ENCODE data around the gene KPNA6. TPM values are rescaled to one million over a fixed set of nuclear protein-coding genes. Genes with fewer than 3 reads are reported as not detected.
A peak's percentile ranks its signal among the peaks of the same experiment; 100 is the strongest.

Gene KPNA6
- total and polyA plus RNA-seq, 8 donors = 30.6 to 73.2 (median 35.2) TPM

DNA sequence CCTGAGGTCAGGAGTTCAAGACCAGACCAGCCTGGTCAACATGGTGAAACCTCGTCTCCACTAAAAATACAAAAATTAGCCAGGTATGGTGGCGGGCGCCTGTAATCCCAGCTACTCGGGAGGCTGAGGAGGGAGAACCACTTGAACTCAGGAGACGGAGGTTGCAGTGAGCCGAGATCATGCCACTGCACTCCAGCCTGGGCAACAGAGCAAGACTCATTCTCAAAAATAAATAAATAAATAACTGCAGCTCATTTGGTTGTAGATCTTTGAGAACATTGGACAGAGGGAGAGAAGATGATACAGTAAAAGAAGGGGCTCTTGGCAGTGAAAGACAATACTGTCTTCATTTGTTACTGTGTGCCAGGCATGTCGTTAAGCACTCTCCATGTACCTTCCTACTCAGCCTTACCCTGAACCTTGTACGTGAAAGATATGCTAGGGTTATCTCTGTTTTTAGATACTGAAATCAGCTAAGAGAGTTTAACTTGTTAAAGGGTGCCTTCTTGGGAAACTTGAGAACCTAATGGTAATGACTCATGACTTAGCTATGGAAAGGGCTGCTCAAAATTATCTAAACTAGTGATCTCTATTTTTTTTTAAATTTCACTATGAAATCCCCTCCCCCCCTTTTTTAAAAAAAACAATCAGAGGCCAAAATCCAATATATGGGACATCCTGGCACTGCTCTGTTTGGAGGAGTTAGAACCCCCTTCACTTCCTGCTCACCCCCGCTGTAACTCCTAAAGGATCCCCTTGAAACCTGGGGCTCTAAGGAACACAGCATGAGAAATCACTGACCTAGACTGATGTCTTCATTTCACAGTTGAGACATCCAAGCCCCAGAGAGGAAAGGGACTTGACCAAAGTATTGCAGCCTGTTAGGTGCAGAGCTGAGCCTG lies 6.8 kb upstream of the KPNA6 start:
- DNase-seq (no peak), ATAC-seq (peak; percentile 31)
- H3K27me3 ChIP-seq = no peaks in the 10 kb centered on the region
- H3K4me3 ChIP-seq = no peak overlapping the region
- TF ChIP-seq, protein P1, sequence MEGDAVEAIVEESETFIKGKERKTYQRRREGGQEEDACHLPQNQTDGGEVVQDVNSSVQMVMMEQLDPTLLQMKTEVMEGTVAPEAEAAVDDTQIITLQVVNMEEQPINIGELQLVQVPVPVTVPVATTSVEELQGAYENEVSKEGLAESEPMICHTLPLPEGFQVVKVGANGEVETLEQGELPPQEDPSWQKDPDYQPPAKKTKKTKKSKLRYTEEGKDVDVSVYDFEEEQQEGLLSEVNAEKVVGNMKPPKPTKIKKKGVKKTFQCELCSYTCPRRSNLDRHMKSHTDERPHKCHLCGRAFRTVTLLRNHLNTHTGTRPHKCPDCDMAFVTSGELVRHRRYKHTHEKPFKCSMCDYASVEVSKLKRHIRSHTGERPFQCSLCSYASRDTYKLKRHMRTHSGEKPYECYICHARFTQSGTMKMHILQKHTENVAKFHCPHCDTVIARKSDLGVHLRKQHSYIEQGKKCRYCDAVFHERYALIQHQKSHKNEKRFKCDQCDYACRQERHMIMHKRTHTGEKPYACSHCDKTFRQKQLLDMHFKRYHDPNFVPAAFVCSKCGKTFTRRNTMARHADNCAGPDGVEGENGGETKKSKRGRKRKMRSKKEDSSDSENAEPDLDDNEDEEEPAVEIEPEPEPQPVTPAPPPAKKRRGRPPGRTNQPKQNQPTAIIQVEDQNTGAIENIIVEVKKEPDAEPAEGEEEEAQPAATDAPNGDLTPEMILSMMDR (IDR thresholded peaks at IDR 0.05) = no peak
- H3K36me3 ChIP-seq = peaks cover 0 to 56% of the 10 kb centered on the region in 2 donors
- H3K4me1 ChIP-seq = peaks cover 0 to 7% of the 10 kb centered on the region in 2 donors
- no peak overlapping the region for H3K27ac ChIP-seq
- intact Hi-C loops (cut with DNase I) = no loop called here
- no peaks in the 10 kb centered on the region for H3K9me3 ChIP-seq

DNA sequence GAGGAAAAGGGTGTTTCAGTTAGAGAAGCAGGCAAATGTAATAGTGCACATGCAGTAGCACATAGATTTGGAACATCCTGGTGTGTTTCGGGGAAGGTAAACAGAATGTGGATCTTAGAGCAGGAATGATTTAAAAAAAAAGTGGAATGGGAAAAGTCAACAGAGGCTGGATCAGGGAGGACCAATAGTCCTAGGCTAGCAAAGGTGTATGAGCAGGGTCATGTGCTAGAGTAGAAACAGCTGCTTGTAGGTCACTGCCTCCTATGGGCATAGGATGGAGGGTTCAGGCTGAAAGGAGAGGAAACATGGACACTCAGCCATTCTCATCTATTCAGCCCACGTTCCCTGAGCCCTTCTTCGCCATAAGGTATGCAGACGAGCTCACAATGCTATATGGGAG lies 3.7 kb upstream of the KPNA6 start:
- Histone ChIP-seq H3K4me3 (no peak overlapping the region), H3K27me3 (no peaks in the 10 kb centered on the region), H3K36me3 (peaks cover 0 to 25% of the 10 kb centered on the region in 2 donors), H3K4me1 (peaks cover 2 to 11% of the 10 kb centered on the region in 2 donors), H3K27ac (no peak overlapping the region), H3K9me3 (no peaks in the 10 kb centered on the region)
- ATAC-seq (no peak), DNase-seq (no peak)
- intact Hi-C loops (cut with DNase I) = no loop called here
- TF ChIP-seq, protein P1 (IDR thresholded peaks at IDR 0.05) = no peak

DNA sequence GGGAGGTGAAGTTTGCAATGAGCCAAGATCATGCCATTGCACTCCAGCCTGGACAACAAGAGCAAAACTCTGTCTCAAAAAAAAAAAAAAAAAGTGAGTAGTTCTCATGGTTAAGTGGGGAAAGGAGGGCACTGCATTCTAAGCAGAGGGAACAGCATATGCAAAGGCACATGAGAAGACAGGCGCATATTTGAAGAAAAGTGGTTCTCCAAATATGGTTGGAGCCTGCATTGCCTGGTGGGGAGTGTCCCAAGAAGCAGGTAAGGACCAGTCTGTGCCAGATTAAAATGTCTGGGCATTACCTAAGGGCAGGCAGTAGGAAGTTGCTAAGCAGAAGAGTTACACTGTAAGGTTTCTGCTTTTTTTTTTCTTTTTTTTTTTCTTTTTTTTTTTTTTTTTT lies 2.5 kb upstream of the KPNA6 start:
- Histone ChIP-seq H3K4me3 (no peak overlapping the region), H3K36me3 (peaks cover 0 to 13% of the 10 kb centered on the region in 2 donors), H3K27ac (no peak overlapping the region), H3K4me1 (peaks cover 13 to 23% of the 10 kb centered on the region in 2 donors), H3K9me3 (no peaks in the 10 kb centered on the region), H3K27me3 (no peaks in the 10 kb centered on the region)
- ATAC-seq (no peak), DNase-seq (no peak)
- intact Hi-C loops (cut with DNase I) = no loop called here
- TF ChIP-seq, protein P1 (IDR thresholded peaks at IDR 0.05) = no peak

DNA sequence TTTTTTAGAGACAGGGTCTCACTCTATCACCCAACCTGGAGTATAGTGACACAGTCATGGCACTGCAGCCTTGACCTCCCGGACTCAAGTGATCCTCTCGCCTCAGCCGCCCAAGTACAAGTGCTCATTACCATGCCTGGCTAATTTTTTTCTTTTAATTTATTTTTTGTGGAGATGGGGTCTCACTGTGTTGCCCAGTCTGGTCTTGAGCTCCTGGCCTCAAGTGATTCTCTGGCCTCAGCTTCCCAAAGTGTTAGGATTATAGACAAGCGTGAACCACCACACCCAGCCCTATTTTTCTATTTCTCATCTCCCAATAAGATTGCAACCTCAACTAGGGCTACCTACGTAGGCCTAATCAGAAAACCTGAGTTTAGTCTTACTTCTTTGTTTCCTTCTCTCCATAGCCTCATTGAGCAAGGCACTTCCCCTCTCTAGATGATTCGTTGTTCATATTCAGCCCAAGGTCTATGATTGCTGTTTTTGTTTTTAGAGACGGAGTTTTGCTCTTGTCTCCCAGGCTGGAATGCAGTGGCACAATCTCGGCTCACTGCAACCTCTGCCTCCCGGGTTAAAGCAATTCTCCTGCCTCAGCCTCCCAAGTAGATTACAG lies 1.1 kb upstream of the KPNA6 start:
- Histone ChIP-seq H3K27ac (peak overlapping the region in 1 of 2 donors; percentile 93), H3K27me3 (no peaks in the 10 kb centered on the region), H3K4me1 (peaks cover 13 to 30% of the 10 kb centered on the region in 2 donors), H3K4me3 (no peak overlapping the region), H3K36me3 (peaks cover 0 to 5% of the 10 kb centered on the region in 2 donors), H3K9me3 (no peaks in the 10 kb centered on the region)
- DNase-seq (no peak), ATAC-seq (no peak)
- TF ChIP-seq, protein P1 (IDR thresholded peaks at IDR 0.05) = no peak
- intact Hi-C loops (cut with DNase I) = no loop called here

DNA sequence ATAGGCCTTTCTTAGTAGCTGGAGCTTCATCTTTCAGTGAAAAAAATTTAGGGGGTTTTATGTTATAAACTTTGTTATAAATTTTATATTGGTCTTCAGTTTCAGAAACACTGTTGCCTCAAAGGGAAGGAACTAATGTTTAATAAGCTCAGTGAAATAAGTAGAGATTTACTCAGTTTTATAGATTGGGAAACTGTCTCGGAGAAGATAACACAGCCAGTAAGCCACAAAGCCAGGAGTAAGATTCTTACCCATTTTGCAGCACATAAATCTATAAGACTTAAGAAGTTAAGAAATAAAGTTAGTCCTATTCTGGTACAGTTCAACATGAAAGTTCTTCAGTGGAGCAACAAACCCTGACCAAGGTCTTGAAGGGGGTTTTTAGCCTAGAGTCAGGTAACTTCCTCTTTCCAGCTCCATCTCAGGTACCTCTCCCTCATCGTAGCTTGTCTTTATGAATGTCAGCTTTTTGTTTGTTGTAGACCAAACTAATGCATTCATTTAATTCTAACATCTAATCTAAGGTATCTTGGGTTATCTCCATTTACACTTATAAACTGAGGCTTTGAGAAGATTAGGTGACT lies 3.3 kb downstream of the KPNA6 start:
- no peak for ATAC-seq
- no peaks in the 10 kb centered on the region for H3K27me3 ChIP-seq

More for the DNA sequence above, 3.3 kb downstream of the KPNA6 start:
- Histone ChIP-seq H3K36me3 (no peaks in the 10 kb centered on the region), H3K27ac (no peak overlapping the region), H3K9me3 (no peaks in the 10 kb centered on the region), H3K4me1 (peaks cover 13 to 56% of the 10 kb centered on the region in 2 donors), H3K4me3 (no peak overlapping the region)
- TF ChIP-seq, protein P1 (IDR thresholded peaks at IDR 0.05) = no peak
- intact Hi-C loops (cut with DNase I) = no loop called here
- DNase-seq = no peak

All from left lung (tissue), 10 donors.